ENCODE data around the gene GRK5.

Gene GRK5

DNA sequence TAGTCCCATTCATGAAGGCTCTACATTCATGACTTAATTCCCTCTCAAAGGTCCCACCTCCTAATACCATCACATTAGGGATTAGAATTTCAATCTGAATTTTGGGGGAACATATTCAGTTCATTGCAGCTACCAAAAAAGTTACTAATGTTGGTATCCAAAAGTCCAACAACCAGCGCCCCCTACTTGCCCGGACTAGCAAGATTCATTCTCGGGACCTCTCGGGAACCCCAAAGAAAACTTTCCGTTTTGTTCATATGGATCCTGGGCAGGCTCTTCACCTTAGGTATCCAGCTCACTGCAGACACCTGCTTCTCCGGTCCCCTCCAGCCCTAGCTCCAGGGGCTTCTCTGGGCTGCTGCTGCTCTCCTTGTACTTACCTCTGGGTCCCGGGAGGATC, 8.9 kb upstream of the GRK5 start:
- no peak for DNase-seq (ENCODE audit: low read depth in 2 of 2)

GRCh38 chr10:119199231-119199992, 8.0 kb upstream of the GRK5 start:
- DNase-seq (ENCODE audit: low read depth in 2 of 2), result no peak

DNA sequence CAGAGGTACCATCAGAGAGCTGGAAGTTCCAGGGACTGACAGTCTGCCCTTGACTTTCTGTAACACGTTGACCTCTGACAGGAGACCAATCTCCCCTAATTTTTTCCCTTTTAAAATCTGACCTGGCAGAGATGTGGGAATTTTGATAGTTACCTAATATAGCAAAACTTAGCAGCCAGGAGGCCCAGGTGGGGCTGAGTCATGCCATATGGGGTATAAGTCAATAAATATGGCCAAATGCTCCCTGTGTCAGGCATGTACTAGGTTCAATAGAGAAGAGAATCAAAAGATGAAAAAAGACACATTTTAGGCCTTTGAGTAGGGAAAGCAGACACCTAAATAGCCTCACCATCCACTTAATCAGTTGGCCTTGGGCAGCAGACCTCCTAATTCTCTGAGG, 6.1 kb upstream of the GRK5 start:
- DNase-seq (ENCODE audit: low read depth in 2 of 2), result no peak

DNA sequence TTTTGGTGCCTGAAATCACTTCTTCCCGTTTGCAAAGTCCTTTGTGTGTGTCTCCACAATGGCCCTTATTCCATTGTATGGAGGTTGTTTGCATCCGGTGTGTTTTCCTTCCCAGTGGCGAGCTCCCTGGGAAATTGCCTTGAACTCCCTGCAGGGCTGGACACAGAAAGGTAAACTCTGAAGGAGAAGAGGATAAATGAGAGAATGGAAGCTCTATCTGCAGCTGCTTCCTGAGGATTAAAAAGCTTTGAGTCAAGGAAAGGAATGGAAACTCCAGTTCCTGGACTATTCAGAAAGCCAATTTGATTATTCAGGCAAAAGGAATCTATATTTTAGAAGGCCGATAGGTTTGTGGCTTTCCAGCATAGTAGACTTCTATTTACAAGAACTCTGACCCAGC, 4.4 kb upstream of the GRK5 start:
- no peak for DNase-seq (ENCODE audit: low read depth in 2 of 2)

DNA sequence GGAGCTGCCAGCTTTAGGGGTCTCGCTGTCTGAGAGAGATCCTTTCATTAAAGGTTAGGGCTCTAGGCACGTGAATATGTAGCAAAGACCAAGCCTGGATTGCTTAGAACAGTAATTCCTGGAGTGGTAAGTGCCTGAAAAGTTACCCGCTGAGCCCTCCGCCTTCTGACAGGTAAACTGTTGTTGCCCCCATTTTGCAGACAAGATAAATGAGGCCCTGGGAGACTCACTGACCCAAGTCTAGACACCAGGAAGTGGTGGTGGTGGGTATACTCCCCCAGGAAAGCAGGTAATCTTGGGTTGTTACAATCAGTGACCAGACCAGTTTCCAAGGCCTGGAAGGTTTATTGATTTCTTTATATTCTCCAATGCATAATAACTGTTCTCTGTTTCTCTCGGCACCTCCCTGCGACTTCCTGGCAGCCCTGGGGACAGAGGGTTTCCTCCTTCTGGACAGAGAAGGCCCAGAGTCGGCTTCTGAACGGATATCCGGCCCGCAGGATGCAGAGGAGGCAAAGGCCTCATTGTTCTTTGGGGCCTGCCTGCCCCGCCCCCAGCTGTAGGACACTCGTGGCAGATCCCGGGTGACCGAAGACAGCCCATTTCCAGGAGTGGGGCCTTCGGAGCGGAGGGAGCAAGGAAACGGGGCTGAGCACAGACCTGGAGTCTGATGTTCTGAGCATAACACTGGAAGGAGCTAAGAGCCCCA, 1.3 kb upstream of the GRK5 start:
- peak in 1 of 2 donors; percentile 13 for DNase-seq (ENCODE audit: low read depth in 2 of 2)

- peak in 1 of 2 donors; percentile 70 for DNase-seq (ENCODE audit: low read depth in 2 of 2)
Measured at GRCh38 chr10:119206603-119207365, 587 bp upstream of the GRK5 start.

DNA sequence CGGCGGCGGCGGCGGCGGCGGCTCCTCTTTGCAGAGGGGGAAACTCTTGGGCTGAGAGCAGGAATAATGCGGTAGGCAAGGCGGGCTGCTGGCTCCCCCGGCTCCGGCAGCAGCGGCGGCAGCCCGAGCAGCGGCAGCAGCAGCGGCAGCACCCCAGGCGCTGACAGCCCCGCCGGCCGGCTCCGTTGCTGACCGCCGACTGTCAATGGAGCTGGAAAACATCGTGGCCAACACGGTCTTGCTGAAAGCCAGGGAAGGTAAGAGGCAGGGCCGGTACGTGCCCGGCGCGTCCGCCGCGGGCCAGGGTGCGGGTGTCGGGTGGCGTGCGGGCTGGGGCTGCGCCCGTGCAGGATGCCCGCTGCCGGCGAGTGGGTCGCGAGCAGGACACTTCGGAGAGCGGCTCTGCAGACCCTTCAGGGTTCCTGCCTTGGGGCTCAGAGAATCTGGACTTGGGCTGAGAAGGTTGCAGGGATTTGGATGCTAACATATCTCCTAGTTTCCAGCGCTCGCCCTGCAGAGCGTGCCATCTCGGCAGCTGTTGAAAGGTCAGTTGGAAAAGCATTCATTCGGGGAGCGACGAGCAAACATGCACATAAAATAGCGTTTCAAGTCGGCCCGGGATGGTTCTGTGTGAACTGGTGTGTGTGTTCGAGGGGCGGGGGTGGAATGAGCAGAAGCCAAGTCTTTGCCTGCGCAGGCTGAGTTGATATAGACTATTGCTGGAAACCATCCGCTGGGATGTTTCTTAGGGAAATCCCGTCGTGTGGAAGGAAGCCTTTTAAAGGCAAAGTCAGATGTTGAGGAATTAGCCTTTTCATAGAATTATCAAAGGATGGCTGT, 562 bp downstream of the GRK5 start:
- DNase-seq (ENCODE audit: low read depth in 2 of 2), result peak in 1 of 2 donors; percentile 19

GRCh38 chr10:119208553-119208940, 1.2 kb downstream of the GRK5 start:
- DNase-seq (ENCODE audit: low read depth in 2 of 2), result no peak

DNA sequence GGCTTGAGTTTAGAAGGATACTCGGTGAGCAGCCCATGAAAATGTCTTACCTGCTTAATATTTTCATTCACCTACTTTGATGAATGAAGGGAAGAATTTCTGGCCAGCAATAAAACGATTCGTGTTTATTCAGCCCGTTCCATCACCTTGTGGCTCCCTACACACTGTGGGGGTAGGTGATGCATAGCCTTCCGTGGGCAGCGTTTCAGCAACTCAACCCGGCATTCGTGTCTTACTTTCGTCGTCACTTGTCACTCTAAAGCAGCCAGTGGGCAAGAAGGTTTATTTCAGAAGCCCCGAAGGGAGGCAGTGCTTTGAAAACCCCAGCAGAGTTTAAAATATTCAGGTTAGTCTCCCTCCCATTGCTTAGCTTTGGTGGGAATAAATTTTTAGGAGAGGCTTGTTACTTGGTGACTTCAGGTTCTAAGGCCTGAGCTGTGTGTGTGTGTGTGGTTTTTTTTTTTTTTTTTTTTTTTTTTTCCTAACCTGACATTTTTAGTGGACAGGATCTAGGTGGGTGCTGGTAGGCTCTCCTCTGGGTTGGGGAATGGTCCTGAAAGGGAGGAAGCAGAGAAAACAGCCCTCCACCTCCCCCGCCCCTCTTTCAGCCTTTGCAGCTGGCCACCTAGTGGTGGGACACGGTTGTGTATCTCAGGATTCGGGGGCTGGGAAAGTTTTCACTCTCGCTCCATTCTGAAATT, 1.8 kb downstream of the GRK5 start:
- DNase-seq (ENCODE audit: low read depth in 2 of 2), result peak; percentile 55 to 59

DNA sequence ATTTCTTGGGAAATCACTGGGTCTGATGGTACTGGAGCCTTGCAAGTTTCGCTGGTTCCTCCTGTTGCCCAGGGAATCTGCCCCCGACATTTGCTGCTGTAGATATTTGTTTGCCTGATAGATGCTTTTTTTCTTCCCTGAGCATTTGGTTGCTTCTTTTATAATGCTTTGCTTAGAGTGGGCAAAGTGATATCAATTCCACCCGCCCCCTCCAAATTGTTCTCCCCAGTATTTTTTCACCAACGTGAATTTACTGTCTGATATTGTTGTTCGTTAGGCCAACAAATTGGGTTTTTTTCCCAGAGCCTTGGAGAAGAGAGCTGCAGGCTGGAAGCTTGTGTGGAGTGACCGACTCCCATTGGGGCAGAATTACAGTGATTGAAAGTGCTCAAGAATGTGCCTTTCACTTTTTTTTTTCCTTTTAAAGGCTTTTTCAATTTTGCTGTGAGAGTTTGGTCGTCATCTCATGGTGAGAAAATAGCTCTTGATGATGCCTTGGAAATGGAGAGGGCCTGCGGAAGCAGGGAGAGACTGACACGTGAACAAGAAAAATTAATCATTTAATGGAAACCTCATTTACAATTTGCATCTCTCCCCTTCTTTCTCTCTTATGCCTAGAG, 2.5 kb downstream of the GRK5 start:
- DNase-seq (ENCODE audit: low read depth in 2 of 2), result no peak

DNA sequence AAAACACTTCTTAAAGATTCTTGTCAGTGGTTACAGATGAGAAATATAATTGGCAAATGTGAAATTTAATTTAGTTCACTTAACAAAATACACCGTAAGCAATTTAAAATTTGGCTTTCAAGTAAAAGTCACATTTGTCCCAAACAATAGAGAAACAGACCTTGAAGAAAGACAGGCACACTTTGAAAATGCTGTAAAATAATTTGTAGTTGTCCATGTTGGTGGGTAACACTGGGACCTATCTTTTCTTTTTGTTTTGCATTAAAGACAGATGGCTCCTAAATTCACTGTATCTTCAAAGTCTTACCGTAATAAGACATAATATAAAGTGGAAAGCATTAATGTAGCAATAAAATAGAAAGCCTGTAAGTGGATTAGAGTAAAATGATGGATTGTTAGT, 3.3 kb downstream of the GRK5 start:
- no peak for DNase-seq (ENCODE audit: low read depth in 2 of 2)

- DNase-seq (ENCODE audit: low read depth in 2 of 2), result no peak
Measured at GRCh38 chr10:119211176-119211575, 3.8 kb downstream of the GRK5 start.

GRCh38 chr10:119211625-119212441, 4.5 kb downstream of the GRK5 start:
- no peak for DNase-seq (ENCODE audit: low read depth in 2 of 2)

- DNase-seq (ENCODE audit: low read depth in 2 of 2), result no peak
Measured at GRCh38 chr10:119215371-119215770, 8.0 kb downstream of the GRK5 start.

GRCh38 chr10:119216127-119216526, 8.8 kb downstream of the GRK5 start:
- no peak for DNase-seq (ENCODE audit: low read depth in 2 of 2)

- DNase-seq (ENCODE audit: low read depth in 2 of 2), result no peak
Measured at GRCh38 chr10:119217401-119217800, 10.0 kb downstream of the GRK5 start.

DNA sequence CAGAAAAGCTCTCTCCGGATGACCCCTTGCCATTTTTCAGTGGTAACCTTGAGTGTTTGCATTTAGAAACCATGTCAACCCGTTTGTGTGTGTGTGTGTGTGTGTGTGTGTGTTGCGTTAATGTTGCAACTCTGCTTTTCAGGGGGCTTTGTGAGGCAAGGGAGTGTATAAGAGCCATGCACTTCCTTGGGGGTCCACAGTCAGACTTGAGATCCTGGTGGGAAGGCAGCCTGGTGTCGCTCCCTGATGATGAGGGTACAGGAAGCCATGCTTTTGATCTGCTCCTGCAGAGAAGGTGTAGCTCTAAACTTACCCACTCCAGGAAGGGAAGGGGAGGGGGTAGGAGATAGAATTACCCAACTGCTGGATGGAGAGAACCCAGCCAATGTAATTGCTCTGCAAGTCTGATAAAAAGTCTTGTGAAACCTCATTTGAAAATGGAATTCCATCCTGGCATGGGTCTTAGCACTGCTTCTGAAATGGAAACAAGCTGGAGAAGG, 10.7 kb downstream of the GRK5 start:
- DNase-seq (ENCODE audit: low read depth in 2 of 2), result no peak

DNA sequence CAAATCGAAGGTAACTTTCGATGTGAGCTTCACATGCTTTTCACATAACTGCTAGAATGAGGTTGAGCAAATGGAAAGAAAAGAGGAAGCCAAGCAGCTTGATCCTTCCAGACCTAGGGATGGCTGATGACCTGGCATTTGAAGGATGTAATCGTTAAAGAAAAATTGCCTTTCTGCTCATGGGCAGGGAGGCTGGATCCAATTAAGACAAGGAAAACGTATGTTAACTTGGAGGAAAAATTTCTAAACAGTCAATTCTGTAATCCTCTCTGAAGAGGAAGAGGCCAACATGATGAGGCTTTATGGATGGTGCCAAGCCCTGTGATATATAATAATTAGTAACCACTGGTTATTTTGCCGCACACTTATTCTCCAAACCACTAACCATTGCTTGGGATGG, 12.5 kb downstream of the GRK5 start:
- DNase-seq (ENCODE audit: low read depth in 2 of 2), result no peak

- no peak for DNase-seq (ENCODE audit: low read depth in 2 of 2)
Measured at GRCh38 chr10:119221201-119221600, 13.8 kb downstream of the GRK5 start.

DNA sequence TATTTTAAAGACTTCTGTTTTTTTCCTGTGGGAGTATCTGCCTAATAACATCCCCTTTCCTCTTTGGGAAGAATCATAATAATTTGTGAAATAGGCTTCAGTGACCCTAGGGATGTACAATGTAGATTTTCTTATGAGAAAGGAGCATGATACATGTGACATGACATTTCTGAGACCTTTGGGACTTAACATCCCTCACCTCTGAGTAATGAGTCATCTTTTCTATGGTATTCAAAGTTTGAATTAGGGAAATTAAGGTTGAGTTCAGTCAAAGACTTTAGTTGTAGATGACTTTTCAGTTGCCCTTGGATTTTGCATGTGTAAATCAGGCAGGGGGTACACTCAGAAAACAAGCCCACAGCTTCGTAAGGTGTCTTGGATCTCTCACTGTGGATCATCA, 14.3 kb downstream of the GRK5 start:
- no peak for DNase-seq (ENCODE audit: low read depth in 2 of 2)

Data from stimulated activated CD8-positive, alpha-beta memory T cell treated with anti-CD3 and anti-CD28 coated beads, Interleukin-7, amount 100 ng/mL, for 4 hours (primary cell).